HCEC 1CT (cell line): ENCODE results near the gene LYL1.

Experiments
- DNase-seq: peaks from one replicate; pipeline ENCODE4 v3.0.0-alpha.2; 2017

LYL1 gene

GRCh38 chr19:13128583-13128982 is 25.9 kb upstream of the LYL1 start:
- no peak for DNase-seq

GRCh38 chr19:13127811-13128575 is 25.3 kb upstream of the LYL1 start:
- no peak for DNase-seq

- DNase-seq: no peak
Observed at GRCh38 chr19:13127051-13127450, 24.4 kb upstream of the LYL1 start.

- no peak for DNase-seq
Observed at GRCh38 chr19:13122980-13123957, 20.6 kb upstream of the LYL1 start.

- DNase-seq: no peak
Observed at GRCh38 chr19:13122275-13122878, 19.7 kb upstream of the LYL1 start.

- DNase-seq: no peak
Observed at GRCh38 chr19:13121551-13122274, 19.1 kb upstream of the LYL1 start.

- DNase-seq: peak; percentile 73
Observed at GRCh38 chr19:13120817-13121216, 18.2 kb upstream of the LYL1 start.

- DNase-seq: no peak
Observed at GRCh38 chr19:13120031-13120430, 17.4 kb upstream of the LYL1 start.

GRCh38 chr19:13119627-13120026 is 17.0 kb upstream of the LYL1 start:
- no peak for DNase-seq

GRCh38 chr19:13118424-13119193 is 16.0 kb upstream of the LYL1 start:
- DNase-seq: no peak

GRCh38 chr19:13117772-13118423 is 15.2 kb upstream of the LYL1 start, which contains the start of gene NACC1:
Gene NACC1 (plus strand): TSS chr19:13118264. CDS start chr19:13135208, 16,944 bp downstream.
- peak; percentile 94 for DNase-seq

GRCh38 chr19:13117176-13117771 is 14.6 kb upstream of the LYL1 start:
- no peak for DNase-seq

GRCh38 chr19:13116282-13117175 is 13.9 kb upstream of the LYL1 start, which contains the start of gene TRMT1:
Gene TRMT1 (minus strand): TSS chr19:13116740. CDS start chr19:13116399, 341 bp downstream.
- DNase-seq: peak; percentile 92

GRCh38 chr19:13115936-13116281 is 13.3 kb upstream of the LYL1 start:
- DNase-seq: no peak

- no peak for DNase-seq
Observed at GRCh38 chr19:13112555-13112954, 9.9 kb upstream of the LYL1 start.

GRCh38 chr19:13110099-13110610 is 7.5 kb upstream of the LYL1 start:
- no peak for DNase-seq

GRCh38 chr19:13109361-13110098 is 6.9 kb upstream of the LYL1 start:
- DNase-seq: no peak

GRCh38 chr19:13104848-13105711 is 2.4 kb upstream of the LYL1 start:
- no peak for DNase-seq
